Measurements from ENCODE around the gene GOLT1A. TPM values are rescaled to one million over a fixed set of nuclear protein-coding genes. Genes with fewer than 3 reads are reported as not detected.

The GOLT1A gene
- total RNA-seq, 1 donor from 2014 or later, result not detected

DNA sequence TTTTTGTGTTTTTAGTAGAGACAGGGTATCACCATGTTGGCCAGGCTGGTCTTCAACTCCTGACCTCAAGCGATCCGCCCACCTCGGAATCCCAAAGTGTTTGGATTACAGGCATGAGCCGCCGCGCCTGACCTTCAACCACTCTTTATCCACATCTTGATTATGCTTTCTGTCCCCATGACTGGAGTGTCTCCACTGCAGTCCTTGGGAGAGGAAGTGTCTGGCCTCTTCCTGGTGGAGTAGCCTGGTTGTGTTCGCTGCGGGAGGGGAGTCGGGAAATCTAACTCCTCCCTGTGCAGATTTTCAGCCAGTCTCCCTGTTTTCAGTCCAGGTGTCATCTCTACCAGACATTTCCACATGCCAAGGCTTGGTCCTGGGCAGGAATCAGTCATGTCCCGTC lies 27.2 kb downstream of the GOLT1A start:
- Mint-ChIP-seq H3K27me3 (ENCODE audit: low read depth) (peaks cover 80% of the 10 kb centered on the region), H3K9me3 (no peaks in the 10 kb centered on the region), H3K4me3 (no peak overlapping the region), H3K4me1 (peaks cover 7% of the 10 kb centered on the region), H3K27ac (ENCODE audit: unreplicated experiment) (no peak overlapping the region), H3K36me3 (ENCODE audit: low read depth) (no peaks in the 10 kb centered on the region)
- TF ChIP-seq, protein P1, sequence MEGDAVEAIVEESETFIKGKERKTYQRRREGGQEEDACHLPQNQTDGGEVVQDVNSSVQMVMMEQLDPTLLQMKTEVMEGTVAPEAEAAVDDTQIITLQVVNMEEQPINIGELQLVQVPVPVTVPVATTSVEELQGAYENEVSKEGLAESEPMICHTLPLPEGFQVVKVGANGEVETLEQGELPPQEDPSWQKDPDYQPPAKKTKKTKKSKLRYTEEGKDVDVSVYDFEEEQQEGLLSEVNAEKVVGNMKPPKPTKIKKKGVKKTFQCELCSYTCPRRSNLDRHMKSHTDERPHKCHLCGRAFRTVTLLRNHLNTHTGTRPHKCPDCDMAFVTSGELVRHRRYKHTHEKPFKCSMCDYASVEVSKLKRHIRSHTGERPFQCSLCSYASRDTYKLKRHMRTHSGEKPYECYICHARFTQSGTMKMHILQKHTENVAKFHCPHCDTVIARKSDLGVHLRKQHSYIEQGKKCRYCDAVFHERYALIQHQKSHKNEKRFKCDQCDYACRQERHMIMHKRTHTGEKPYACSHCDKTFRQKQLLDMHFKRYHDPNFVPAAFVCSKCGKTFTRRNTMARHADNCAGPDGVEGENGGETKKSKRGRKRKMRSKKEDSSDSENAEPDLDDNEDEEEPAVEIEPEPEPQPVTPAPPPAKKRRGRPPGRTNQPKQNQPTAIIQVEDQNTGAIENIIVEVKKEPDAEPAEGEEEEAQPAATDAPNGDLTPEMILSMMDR (conservative IDR thresholded peaks at IDR 0.05), result no peak
- DNase-seq (ENCODE audit: low read depth, low spot score), result no peak

DNA sequence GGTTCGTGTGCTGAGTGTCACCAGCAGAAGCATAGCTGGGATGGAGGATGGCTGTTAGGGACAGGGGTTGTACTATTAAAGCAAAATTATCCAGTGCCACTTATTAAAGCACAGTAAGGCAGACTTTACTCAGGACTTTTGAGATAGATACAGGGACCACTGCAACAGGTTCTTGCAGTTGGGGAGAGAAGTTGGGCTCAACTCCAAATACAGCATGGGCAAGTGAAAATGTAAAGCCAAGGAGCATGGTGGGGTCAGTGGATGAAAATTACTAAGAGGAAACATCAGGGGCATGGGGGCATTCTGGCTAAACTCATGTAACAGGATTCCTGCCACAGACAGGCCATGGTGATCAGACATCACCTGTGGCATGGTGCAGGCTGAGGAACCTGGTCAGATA lies 32.7 kb downstream of the GOLT1A start:
- Mint-ChIP-seq H3K9me3 (no peaks in the 10 kb centered on the region), H3K4me1 (no peaks in the 10 kb centered on the region), H3K27ac (ENCODE audit: unreplicated experiment) (peak overlapping the region; percentile 30), H3K27me3 (ENCODE audit: low read depth) (peaks cover 58% of the 10 kb centered on the region), H3K36me3 (ENCODE audit: low read depth) (no peaks in the 10 kb centered on the region), H3K4me3 (no peak overlapping the region)
- TF ChIP-seq, protein P1 (conservative IDR thresholded peaks at IDR 0.05), result no peak
- no peak for DNase-seq (ENCODE audit: low read depth, low spot score)

DNA sequence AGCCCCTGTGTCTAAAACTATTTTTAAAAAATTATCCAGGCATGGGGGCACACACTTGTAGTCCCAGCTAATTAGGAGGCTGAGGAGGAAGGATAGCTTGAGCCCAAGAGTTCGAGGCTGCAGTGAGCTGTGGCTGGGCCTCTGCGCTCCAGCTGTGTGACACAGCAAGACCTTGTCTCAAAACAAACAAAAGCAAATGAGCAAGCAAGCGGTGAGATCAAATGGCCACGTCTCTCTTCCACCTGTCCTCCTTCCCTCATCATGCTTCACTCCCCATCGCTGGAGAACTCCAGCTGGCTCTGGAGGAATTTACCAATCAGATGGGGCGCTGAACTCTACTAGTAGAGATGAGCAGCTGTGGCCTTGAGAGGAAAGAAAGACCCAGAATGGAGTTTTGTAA lies 33.7 kb downstream of the GOLT1A start:
- H3K4me3 Mint-ChIP-seq, result no peak overlapping the region
- TF ChIP-seq, protein P1 (conservative IDR thresholded peaks at IDR 0.05), result no peak
- H3K36me3 Mint-ChIP-seq (ENCODE audit: low read depth), result no peaks in the 10 kb centered on the region
- H3K27me3 Mint-ChIP-seq (ENCODE audit: low read depth), result peaks cover 49% of the 10 kb centered on the region
- H3K9me3 Mint-ChIP-seq, result no peaks in the 10 kb centered on the region
- DNase-seq (ENCODE audit: low read depth, low spot score), result no peak
- no peak overlapping the region for H3K27ac Mint-ChIP-seq (ENCODE audit: unreplicated experiment)
- H3K4me1 Mint-ChIP-seq, result no peaks in the 10 kb centered on the region

DNA sequence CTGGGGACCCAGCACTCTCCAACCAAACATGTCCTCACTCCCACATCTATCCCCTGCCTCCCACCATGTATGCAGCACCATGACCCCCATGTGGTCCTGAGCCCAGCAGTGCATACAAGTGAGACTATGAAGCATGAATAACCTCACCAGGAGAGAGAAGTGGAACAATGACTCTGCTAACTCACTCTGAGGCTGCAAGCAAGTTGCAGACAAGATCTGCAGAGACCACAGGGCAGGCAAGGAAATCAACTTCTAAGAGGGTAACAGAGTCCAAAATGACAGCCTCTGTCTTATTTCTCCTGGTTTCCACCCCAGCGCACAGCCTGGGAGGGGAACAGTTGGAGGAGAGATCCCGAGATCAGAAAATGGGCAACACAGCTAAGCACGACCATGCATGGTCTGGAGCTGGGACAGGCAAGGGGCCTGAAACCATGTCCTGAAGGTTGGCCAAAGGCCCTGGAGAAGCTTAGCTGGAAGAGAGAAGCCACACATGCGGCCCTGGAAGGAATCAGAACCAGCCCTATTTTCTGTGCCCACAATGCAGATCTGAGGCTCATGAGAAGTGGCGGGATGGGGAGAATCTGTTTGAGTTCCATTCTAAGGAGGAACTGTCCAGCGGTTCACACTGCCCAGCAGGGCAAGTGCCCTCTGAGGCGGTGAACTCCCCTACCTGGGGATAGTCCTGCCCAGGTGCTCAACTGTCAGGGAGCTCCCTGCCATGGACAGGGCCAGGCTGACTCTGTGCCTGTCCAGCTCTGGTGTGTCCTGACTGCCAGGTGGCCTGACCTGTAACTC lies 35.1 kb downstream of the GOLT1A start:
- H3K36me3 Mint-ChIP-seq (ENCODE audit: low read depth), result no peaks in the 10 kb centered on the region
- no peaks in the 10 kb centered on the region for H3K9me3 Mint-ChIP-seq
- no peaks in the 10 kb centered on the region for H3K4me1 Mint-ChIP-seq
- no peak for DNase-seq (ENCODE audit: low read depth, low spot score)
- H3K27me3 Mint-ChIP-seq (ENCODE audit: low read depth), result peaks cover 44% of the 10 kb centered on the region
- H3K4me3 Mint-ChIP-seq, result no peak overlapping the region
- H3K27ac Mint-ChIP-seq (ENCODE audit: unreplicated experiment), result no peak overlapping the region
- TF ChIP-seq, protein P1 (conservative IDR thresholded peaks at IDR 0.05), result no peak

DNA sequence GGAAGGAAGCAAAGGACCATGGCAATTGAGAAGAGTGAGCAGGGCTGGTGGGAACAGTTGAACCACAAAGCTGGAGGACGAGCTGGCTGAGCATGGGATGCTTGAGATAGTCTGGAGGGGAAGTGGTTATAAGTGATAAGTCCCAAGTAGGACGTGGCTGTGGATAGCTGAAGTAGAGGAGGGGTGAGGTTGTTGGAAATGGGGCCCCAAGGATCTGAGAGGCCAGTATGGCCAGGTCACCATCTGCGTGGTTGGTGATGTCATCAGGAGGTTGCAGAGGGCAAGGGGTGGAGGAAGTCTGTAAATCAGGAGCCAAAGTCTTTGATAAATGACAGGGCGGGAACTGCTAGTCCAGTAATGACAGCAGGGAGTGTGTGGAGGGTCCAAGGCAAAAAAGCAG lies 36.7 kb downstream of the GOLT1A start:
- H3K4me1 Mint-ChIP-seq, result no peaks in the 10 kb centered on the region
- no peak for DNase-seq (ENCODE audit: low read depth, low spot score)
- TF ChIP-seq, protein P1 (conservative IDR thresholded peaks at IDR 0.05), result no peak
- no peak overlapping the region for H3K4me3 Mint-ChIP-seq
- H3K36me3 Mint-ChIP-seq (ENCODE audit: low read depth), result no peaks in the 10 kb centered on the region
- peaks cover 49% of the 10 kb centered on the region for H3K27me3 Mint-ChIP-seq (ENCODE audit: low read depth)
- no peak overlapping the region for H3K27ac Mint-ChIP-seq (ENCODE audit: unreplicated experiment)
- no peaks in the 10 kb centered on the region for H3K9me3 Mint-ChIP-seq
